Measurements from ENCODE around the gene DDT.
A peak's percentile ranks its signal among the peaks of the same experiment; 100 is the strongest.

DNA sequence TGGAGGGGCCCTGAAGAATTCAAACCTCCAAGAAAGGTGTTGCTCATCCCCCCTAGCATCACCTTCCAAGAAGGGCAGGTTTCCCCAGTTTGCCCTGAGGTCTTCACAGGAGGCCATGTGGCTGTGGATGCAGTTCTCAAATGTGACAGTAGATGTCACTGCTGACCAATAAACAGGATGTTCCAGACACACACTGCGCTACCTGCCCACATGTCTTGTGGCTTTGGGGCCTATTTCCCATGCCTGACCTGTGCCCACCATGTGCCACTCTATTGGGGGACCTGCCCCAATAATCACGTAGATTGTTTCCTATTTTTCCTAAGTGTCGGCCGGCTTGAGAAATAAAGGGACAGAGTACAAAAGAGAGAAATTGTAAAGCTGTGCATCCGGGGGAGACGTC lies 10.2 kb upstream of the DDT start:
- TF ChIP-seq, protein P1, sequence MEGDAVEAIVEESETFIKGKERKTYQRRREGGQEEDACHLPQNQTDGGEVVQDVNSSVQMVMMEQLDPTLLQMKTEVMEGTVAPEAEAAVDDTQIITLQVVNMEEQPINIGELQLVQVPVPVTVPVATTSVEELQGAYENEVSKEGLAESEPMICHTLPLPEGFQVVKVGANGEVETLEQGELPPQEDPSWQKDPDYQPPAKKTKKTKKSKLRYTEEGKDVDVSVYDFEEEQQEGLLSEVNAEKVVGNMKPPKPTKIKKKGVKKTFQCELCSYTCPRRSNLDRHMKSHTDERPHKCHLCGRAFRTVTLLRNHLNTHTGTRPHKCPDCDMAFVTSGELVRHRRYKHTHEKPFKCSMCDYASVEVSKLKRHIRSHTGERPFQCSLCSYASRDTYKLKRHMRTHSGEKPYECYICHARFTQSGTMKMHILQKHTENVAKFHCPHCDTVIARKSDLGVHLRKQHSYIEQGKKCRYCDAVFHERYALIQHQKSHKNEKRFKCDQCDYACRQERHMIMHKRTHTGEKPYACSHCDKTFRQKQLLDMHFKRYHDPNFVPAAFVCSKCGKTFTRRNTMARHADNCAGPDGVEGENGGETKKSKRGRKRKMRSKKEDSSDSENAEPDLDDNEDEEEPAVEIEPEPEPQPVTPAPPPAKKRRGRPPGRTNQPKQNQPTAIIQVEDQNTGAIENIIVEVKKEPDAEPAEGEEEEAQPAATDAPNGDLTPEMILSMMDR (conservative IDR thresholded peaks at IDR 0.05), result peak; percentile 90
- TF ChIP-seq EZH2 (IDR thresholded peaks at IDR 0.05; ENCODE audit: low read depth), result no peak

Data from PC-9 (cell line).